ENCODE data around the gene KIAA1210.

Gene KIAA1210

DNA sequence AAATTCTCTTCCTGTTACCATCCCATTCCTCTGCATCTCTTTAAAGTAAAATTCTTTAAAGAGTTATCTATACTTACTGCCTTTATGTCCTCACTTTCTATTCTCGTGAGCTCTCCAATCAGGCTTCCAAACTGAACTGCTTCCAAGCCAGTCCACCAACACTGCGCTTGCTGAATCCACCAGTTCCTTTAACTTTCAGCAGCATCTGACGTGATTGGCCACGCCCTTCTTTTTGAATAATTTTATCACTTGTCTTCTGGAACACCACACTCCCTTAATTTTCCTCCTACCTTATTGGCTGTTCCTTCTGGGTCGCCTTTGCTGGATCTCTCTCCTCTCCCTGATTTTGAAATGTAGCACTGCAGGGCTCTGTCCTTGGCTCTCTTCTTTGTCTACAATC is at the start of gene KIAA1210:
KIAA1210 (minus strand) TSS at position 163 of the 400 bp plus-strand sequence. CDS start 4,170 bp downstream, outside the sequence.
- no peak for DNase-seq (ENCODE audit: low read depth in 2 of 2)

DNA sequence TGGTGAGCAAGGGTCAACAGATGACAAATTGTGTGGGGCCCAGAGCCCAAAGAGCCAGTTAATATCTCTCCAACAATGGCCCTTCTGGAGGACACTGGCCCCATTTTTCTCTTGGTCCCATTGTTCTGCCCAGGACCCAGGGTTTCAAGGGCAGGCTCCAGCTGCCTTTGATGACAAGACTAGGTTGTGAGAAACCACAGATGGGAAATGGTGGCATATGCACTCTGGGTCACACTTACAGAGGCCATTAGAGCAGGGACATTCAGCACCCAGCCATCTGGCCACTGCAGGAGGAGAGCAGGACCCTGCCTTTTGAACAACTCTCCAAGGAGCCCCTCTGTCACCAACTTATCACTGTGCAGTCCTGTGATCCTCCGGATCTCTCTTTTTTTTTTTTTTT is 49.7 kb upstream of the KIAA1210 start:
- no peak for DNase-seq (ENCODE audit: low read depth in 2 of 2)

DNA sequence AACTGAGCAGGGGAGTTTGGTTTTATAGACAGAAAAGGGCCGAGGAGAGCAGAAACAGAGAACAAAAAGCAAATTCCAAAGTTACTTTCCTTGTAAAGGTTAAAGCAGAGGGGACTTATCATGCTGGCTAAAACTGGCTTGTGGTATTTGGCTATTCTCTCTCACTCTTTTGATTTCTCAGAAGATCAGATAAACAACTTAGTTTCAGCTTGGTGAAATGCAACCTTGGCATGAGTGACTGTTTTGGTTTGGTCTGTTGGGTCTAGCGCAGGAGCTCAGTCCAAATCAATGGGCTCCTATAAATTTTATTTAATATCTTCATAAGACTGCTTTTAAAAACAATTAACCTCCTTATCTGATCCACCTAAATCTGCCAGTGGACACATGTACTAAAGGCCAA is 47.3 kb upstream of the KIAA1210 start:
- DNase-seq (ENCODE audit: low read depth in 2 of 2) = no peak

DNA sequence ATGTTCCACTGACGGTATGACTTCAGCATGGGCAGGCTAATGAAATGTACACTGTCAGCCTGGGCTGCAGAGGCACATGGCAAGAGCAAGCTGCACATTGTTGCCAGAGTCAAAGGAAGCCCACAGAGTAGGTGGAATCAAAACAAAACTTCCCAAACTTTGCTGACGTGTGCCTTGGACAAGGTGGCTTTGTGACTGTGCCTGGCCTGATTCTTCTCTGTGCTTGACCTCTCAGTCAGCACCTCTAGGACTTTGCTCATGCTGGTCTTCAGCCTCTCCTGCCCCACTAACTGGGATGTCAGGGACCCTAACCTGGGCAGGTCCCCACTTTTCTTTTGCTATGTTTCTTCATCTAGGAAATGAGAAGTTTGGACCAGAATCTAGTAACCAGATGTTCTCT is 40.5 kb upstream of the KIAA1210 start:
- no peak for DNase-seq (ENCODE audit: low read depth in 2 of 2)

DNA sequence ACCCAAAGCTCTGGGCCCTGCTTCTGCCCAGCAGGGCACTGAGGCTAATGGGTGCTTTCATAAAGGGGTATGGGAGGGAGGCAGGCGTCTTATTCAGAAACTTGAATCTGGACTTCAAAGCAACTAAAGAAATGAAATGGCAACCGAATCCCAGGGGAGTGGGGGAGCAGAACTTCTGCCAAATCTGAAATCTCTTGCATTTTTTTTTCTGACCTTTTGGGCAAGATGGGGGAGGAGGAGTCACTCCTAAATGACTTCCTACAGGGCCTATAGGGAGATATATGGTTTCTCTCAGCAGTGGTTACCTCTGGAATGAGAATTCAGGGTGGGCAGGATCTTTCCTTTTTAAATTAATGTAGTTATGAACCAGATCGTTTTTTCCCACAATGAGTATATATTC is 30.6 kb upstream of the KIAA1210 start:
- no peak for DNase-seq (ENCODE audit: low read depth in 2 of 2)

DNA sequence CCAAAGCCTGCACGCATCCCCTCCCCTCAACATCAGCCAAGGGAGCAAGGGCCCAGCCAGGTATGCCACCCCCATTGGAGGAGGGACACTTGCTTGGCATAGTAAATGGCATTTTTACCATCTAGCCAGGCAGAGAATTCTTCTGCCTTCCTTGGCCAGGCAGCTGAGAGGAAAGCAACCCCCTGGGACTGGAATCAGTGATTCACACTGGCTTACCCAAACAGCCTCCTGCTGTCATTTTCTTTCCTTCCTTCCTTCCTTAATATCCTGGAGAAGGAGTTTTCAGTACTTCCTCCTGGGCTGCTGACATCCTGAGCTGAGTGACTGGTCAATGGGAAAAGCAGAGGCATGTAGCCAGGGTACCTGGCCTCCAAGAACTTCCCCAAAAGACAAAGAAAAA is 28.6 kb upstream of the KIAA1210 start:
- no peak for DNase-seq (ENCODE audit: low read depth in 2 of 2)

DNA sequence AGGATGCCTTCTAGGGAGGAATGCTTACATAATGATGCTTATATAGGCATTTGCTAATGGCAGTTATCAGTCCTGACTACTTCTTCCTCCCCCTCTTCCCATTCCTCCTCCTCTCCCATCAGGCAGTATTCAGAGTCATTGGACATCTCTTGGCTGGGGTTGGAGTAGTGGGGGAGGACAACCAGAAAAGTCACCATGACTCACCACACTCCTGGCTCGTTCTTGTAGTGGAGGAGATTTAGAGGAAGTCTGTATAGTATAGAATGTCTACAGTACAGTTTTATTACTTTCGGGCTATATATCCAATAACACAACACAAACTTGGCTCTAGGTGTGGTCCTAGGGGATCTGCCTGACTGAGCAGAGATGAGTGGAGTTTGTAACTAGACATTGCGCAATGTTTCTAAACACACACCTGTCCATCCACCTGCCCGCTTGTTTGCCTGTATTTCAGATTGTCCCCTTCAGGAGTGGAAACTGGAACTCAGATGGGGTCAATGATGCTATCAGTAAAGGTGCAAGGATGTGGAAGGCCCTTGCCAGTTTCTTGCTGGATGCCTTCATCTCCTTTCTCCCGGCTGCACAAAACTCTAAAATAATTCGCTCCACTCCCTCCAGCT is 27.9 kb upstream of the KIAA1210 start:
- no peak for DNase-seq (ENCODE audit: low read depth in 2 of 2)

DNA sequence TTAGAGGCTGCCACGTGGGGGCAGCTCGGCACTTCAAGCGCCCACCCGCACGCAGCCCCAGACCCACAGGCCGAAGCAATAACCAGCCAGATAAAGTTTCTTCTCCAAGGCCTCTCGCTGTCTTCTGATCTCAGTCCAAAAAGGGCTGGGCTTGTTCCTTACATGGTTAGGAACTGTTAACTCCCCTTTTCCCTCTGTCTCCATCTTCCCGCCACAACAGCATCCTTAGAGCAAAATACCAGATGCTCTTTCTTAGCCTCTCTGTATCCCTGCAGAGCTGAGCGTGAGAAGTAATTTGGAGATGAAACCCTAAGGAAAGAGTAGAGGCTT is 23.4 kb upstream of the KIAA1210 start:
- no peak for DNase-seq (ENCODE audit: low read depth in 2 of 2)

DNA sequence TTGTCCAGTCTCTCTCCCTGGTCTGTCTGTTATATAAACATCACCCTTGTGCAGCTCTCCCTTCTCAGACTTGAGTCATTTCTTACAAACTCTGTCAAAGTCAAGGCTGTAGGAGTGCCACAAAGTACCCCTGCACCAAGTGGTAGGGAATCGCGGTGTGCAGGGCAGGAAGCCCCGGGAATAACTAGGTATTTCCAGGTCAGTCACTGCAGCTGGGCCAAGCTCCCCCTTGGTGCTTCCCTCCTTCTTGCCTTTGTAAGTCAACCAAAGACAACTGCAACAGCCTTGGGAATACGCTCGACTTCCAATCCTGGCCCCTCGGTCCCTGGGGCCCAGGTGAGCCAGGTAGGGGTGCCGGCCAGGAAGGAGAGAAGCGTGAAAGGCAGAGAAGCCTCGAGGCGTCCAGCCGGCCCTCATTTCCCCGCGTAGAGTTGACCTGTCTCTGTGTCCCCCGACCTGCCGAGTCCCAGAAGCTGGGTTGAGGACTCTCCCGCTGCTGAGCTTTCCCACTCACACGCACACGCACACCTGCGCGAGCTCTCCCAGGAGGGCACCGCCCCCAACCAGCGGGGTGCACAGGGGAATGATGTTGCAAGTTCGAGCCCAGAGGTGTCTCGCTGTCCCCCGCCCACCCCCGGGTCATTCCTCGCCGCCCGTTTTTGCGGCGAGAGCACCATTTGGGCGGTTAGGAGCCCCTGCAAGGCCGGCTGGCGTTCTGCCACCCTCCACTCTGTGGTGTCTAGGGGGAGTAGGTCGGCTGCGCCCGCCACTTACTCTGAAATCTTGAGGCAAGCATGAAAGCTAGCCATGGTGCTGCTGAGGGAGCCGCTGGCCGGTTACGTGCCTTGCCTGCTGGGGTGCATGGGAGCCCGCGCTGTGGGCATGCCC is 22.8 kb upstream of the KIAA1210 start:
- no peak for DNase-seq (ENCODE audit: low read depth in 2 of 2)

DNA sequence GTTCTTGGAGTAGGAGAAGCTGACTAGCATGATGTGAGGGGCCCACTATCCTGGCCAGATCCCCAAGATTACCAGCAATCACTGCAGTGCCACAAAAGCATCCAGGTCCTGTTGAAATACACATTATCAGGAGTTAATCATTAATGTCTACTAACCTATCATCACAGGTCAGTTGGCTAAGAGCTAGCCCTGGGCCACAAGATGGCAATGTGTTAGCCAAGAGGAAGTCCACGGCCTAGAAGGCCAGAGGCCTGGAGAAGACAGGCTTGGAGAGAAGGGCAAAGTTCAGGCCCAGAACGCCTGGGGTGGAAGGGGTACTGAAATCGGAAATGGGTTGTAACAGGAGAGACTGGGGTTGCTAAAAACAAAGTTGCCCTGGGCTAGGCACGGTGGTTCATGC is 19.9 kb upstream of the KIAA1210 start:
- no peak for DNase-seq (ENCODE audit: low read depth in 2 of 2)

DNA sequence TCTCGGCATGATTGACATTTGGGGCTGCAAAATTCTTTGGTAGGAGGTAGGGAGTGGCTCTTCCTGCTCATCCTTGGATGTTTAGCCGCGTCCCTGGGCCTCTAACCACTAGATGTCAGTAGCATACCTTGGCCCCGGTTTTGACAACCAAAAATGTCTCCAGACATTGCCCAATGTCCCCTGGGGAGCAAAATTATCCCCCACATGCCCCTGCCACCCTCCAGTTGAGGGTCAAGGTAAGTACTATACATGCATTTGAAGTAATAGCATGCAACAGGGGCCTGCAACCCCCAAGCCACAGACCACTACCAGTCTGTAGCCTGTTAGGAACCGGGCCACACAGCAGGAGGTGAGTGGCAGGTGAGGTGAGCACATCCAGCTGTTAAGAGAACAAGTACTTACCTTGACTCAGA is 17.6 kb upstream of the KIAA1210 start:
- no peak for DNase-seq (ENCODE audit: low read depth in 2 of 2)

DNA sequence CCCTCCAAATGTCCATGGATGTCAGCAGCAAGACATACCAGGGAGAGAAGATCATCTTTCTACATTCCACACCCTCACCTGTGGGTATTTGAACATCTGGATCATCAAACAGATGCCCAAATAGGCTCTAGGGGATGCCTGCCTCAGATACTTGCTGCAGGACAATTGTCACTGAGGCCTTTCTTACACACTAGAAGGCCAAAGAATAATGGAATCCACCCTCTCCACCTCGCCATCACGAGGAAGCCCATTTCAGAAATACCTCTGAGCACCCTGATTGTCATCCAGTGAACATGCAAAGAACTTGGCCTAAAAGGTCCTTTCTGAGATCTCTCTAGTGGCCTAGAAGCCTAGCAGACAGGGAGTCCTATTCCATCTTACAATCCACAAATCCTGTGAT is 6.9 kb upstream of the KIAA1210 start:
- no peak for DNase-seq (ENCODE audit: low read depth in 2 of 2)

DNA sequence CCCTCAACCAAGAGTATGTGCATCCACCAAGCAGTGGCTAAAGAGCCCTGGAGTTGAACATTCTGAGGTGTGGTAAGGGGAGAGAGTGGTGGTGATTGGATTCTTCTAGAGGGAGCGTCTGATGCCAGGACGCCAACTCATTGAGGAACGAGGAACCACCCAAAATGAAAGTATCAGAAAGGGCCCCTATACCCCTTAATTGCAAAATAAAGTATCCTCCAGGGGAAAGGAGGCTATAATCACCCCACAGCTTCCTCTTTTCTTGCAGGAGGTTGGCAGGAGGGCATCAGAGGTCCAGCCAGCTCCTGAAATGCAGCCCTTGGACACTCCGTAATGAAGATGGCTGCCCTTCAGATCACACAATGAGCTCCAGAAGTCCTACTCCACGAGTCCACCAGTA is 5.3 kb upstream of the KIAA1210 start:
- DNase-seq (ENCODE audit: low read depth in 2 of 2) = no peak

DNA sequence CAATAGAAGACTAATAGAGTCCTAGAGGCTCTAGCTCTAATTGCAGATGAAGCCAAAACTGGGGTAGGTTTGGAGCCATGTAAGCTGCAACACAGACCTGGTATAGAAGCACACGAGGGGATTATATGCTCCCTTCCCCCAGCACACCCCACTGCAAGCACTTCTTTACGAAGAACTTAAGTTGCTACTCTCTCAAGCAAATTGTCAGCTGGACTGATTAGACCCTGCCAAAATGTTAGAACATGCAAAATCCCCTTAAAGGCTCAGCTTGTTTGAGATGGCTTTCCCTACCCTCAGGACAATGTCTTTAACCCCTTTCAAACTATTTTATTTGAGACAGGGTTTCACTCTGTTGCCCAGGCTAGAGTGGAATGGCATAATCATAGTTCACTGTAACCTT is 4.7 kb upstream of the KIAA1210 start:
- DNase-seq (ENCODE audit: low read depth in 2 of 2) = no peak

DNA sequence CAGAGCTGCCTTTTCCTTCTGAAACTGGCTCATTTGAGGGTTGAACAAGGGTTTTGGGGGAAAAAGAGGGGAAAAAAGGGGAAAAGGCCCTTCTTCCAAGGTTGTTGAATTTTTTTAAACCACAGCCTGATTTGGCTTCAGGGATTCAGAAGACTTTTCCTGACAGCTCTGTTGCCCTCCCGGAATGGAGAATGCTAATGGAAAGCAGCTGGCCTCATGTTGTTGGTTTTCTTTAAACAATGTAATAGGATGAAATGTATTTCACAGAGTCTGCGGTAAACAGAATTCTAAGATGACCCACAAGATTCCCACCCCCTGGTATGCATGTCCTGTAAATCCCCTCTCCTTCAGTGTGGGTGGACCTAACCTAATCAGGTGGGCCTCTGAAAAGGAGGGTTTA is 3.3 kb upstream of the KIAA1210 start:
- no peak for DNase-seq (ENCODE audit: low read depth in 2 of 2)

DNA sequence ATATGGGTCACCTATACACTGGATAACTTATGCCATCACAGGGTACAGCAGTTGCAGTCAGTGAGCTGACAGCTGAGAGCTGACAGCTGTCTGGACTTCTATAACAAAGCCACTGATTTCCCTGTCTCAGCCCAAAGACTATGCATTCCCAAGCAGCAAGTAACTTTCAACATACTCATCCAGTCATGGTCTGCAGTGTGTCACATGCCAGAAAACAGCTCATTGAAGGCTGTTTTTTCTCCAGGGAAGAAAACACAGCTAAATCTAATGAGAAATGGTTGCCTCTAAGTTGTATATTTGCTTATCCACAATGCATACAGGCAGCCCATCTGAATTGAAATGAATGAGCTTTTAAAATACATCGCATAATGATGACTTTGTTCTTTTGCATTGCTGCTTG is 6.3 kb downstream of the KIAA1210 start:
- DNase-seq (ENCODE audit: low read depth in 2 of 2) = no peak

DNA sequence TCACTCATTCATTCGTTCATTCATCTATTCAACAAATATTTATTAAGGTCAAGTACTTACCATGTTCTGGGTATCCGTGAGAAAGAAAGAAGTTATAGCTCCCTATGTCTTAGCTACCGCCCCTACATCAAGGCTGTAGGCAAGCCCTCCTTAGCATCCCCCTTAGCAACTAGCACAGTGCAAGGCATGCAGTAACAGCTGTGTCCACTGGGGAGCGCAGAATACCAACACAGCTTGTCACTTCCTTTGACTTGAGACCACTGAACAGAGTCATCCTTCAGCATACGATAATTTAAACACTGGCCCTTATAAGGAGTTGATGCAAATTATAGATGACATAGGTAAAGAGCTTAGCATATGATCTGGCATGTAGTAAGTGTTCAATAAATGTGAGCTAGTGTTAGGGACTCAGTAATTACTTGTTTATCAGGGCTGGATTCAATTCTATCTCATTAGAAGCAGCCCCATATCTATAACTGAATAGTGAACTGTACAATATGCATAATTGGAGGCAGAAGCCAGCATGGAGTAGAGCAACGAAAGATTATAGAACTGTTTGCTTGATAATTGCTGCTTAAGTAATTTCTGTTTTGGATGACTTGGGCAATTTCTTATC is 8.7 kb downstream of the KIAA1210 start:
- DNase-seq (ENCODE audit: low read depth in 2 of 2) = peak; percentile 4 to 20

DNA sequence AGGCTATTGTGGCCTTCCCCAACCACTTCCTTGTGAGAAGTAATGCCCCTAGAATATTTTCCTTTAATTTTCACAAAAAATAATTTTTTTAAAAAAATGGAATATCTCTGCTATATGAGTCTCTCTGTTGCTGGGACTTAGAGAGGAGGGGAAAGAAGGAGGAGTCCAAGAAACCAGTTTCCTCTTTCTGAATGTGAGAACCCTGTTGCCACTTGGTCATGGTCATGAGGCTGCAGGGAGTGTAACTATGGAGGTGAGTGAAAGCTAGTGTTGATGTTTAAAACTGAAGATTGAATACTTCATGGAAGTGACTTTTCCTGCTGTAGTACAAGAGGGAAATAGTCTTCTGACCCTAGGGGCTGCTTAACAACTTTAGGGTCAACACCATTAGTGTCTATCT is 20.4 kb downstream of the KIAA1210 start:
- no peak for DNase-seq (ENCODE audit: low read depth in 2 of 2)

DNA sequence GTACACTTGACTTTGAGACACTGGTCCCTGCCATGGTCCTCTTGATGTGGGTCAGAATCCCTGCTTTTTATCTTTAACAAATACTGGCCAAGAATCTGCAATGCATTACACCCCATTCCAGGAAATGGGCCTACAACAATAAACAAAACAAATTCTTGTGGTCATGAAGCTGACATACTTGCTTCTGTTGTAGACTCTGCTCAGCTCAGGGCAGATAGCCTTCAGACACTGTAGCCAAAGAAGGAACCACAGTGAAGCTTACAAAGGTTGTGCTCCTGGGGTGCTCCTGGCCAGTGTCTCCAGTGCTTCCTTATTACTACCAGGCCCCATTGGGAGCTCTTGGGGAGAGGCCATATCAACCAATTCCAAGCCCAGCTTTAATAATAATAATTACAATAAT is 21.8 kb downstream of the KIAA1210 start:
- no peak for DNase-seq (ENCODE audit: low read depth in 2 of 2)

DNA sequence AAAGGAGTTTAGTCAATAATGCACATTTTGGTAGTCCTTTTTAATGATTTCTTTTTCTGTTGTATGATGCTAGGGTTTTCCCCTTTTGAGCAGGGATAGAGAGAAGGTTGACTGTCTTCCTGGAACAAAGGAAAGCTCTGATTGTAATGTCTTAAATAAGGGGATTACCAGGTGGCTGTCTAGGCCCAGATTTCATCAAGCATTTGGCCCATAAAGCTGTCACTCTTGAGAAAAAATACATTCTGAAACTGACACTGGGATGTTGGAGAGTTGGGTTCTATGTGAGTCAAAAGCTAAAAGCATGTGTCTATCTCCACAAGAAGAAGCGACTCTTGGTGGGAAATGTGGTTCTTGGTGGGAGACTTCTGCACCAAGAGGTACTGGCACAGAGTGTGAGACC is 26.4 kb downstream of the KIAA1210 start:
- no peak for DNase-seq (ENCODE audit: low read depth in 2 of 2)

DNA sequence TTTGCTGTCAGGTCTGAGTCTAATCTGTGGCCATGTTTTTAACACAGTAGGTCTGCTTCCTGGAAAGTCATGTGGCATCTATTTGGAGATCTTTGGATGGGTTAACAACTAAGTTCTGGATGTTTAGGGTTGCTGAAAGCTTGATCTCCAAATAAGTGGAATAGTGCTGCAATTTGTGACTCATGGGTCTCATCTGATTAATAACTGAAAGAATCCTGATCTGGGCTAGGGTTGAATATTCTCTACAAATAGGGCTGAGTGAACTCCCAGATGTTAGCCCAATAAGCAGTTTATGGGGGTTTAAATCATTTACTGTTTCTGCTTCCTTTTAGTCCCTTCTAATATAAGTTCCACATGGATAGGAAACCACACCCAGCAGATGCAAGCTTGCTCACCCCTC is 31.7 kb downstream of the KIAA1210 start:
- DNase-seq (ENCODE audit: low read depth in 2 of 2) = no peak

DNA sequence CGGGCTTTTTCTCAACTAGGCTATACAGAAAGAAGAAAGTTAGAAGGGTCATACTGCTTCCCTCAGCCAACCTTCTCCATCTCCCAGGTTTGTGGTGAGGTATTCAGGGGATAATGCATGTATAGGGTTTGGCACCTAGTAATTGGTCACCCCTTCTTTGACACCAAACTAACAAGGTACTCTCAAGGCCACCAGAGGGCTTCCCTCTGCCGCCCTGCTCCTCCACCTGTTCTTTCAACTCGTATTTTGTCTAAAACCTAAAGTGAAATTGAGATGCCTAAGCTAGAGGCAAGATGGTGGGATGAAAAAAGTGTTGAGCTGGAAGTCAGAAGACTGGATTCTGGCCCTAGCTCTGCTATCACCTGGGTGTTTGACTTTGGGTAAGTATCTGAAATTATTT is 32.8 kb downstream of the KIAA1210 start:
- no peak for DNase-seq (ENCODE audit: low read depth in 2 of 2)

All from stimulated activated CD8-positive, alpha-beta memory T cell treated with anti-CD3 and anti-CD28 coated beads, Interleukin-15, amount 100 ng/mL, for 48 hours (primary cell).